MG63 (cell line): ENCODE results near the gene LIF. TPM values are rescaled to one million over a fixed set of nuclear protein-coding genes. Genes with fewer than 3 reads are reported as not detected.

Source experiments
- DNase-seq: peaks from one replicate; pipeline ENCODE4 v3.0.0-alpha.2; 2020
- H3K27me3 ChIP-seq: fragments of 250-450 bp; sonication (Bioruptor Pico); 2 replicates; pipeline ENCODE4 v1.5.1; 2020; ENCODE audit warnings: mild to moderate bottlenecking, moderate library complexity
- H3K36me3 ChIP-seq: fragments of 250-450 bp; sonication (Bioruptor Pico); 2 replicates; pipeline ENCODE4 v1.5.1; 2020; ENCODE audit warnings: mild to moderate bottlenecking, moderate library complexity
- H3K4me3 ChIP-seq: fragments of 250-450 bp; sonication (Bioruptor Pico); 2 replicates; pipeline ENCODE4 v1.5.1; 2020; ENCODE audit warnings: mild to moderate bottlenecking, moderate library complexity
- H3K9me3 ChIP-seq: fragments of 250-450 bp; sonication (Bioruptor Pico); 2 replicates; pipeline ENCODE4 v1.5.1; 2020; ENCODE audit warnings: mild to moderate bottlenecking, moderate library complexity
- total RNA-seq: library from RNA; depleted of rRNA; stranded (reverse); fragments of >200 nt; shearing (Covaris generic); gene quantifications from 2 replicates; pipeline ENCODE4 v1.2.3, GENCODE V29; 2014; ENCODE audit warnings: low replicate concordance; rRNA removed

Gene LIF
- total RNA-seq, 1 experiment from 2014 or later: 13.0 TPM

DNA sequence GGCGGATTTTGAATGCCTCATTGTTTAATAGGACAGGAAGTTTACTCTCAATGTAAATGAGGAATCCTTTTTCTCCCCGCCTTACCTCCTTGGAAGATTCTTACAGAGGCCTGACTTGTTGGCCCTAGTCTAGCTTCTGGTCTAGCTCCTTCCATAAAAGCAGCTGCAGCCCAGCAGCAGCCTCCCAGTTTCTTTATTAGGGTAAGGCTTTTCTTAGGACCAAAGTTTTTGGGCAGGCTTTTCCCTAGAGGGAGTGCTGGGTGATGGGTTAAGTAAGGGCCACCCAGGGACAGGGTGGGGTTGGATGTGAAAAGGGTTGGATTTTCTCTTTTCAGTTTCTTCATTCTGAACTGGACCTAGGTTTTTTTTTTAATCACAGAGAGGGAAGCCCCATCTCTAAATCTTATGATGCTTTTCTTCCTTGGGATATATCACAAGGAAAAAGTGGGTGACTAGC is 49.7 kb downstream of the LIF start:
- no peak for DNase-seq
- H3K4me3 ChIP-seq: no peak overlapping the region
- H3K36me3 ChIP-seq: no peaks in the 10 kb centered on the region
- H3K9me3 ChIP-seq: peaks cover 5% of the 10 kb centered on the region
- no peaks in the 10 kb centered on the region for H3K27me3 ChIP-seq

- Histone ChIP-seq H3K4me3 (no peak overlapping the region), H3K36me3 (no peaks in the 10 kb centered on the region), H3K9me3 (no peaks in the 10 kb centered on the region; the same call in 1 of the 2 replicates), H3K27me3 (no peaks in the 10 kb centered on the region)
- DNase-seq: peak; percentile 94
These were observed 50.2 kb downstream of the LIF start for GRCh38 chr22:30196141-30196879.

- Histone ChIP-seq H3K27me3 (no peaks in the 10 kb centered on the region), H3K4me3 (no peak overlapping the region), H3K36me3 (no peaks in the 10 kb centered on the region), H3K9me3 (no peaks in the 10 kb centered on the region)
- peak; percentile 21 for DNase-seq
These were observed 51.1 kb downstream of the LIF start for GRCh38 chr22:30195245-30196140.

DNA sequence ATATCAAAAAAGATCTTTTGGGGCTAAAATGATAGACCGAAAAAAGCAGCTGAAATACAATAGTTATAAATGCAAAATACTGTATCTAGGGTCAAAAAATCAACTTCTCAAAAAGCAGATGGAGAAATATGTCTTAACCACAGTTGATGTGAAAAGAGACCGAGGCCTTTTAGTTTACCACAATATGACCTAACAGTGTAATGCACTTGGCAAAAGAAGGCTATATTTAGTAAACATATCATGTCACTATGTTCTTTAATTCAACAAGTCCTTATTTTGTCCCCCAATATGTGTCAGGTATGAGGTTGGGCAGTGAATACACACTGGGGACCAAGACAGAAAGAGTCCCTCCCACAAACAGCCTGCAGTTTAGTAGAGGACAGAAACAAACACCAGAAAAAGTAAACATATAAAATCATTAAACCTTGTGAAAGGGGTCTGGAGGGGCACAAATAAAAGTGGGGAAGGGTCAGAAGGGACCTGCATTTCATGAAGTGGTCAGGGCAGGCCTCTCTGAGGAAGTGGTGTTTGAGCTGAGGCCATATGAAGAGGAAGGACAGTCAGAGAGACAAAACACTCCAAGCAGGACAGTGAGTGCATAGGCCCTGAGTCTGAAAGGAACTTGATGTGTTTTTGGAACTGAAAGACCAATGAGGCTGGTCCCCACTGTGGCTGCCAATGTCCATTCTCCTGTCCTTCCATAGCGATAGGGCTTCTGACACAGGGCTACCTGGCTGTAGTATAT is 53.4 kb downstream of the LIF start:
- no peaks in the 10 kb centered on the region for H3K36me3 ChIP-seq
- no peaks in the 10 kb centered on the region for H3K27me3 ChIP-seq
- H3K9me3 ChIP-seq: no peaks in the 10 kb centered on the region
- H3K4me3 ChIP-seq: no peak overlapping the region
- no peak for DNase-seq

- Histone ChIP-seq H3K36me3 (no peaks in the 10 kb centered on the region), H3K4me3 (no peak overlapping the region), H3K27me3 (no peaks in the 10 kb centered on the region), H3K9me3 (no peaks in the 10 kb centered on the region)
- DNase-seq: no peak
These were observed 54.1 kb downstream of the LIF start for GRCh38 chr22:30192427-30192826.

- H3K9me3 ChIP-seq: no peaks in the 10 kb centered on the region
- no peaks in the 10 kb centered on the region for H3K27me3 ChIP-seq
- H3K36me3 ChIP-seq: no peaks in the 10 kb centered on the region
- no peak for DNase-seq
- H3K4me3 ChIP-seq: no peak overlapping the region
These were observed 55.4 kb downstream of the LIF start for GRCh38 chr22:30191040-30191701.

GRCh38 chr22:30190574-30190973 is 56.0 kb downstream of the LIF start:
- no peaks in the 10 kb centered on the region for H3K36me3 ChIP-seq
- H3K9me3 ChIP-seq: no peaks in the 10 kb centered on the region
- H3K27me3 ChIP-seq: no peaks in the 10 kb centered on the region
- no peak for DNase-seq
- H3K4me3 ChIP-seq: no peak overlapping the region

Other genes starting within 250 kb of the LIF start
- gene HORMAD2, start 166.3 kb downstream of the LIF start, total RNA-seq: not detected in 2 replicates
- not detected in 2 replicates for gene OSM, start 20.1 kb upstream of the LIF start, total RNA-seq
- 2.3 and 4.1 TPM in 2 replicates for gene CASTOR1, start 42.7 kb upstream of the LIF start, total RNA-seq
- 17.5 and 25.7 TPM in 2 replicates for gene TBC1D10A, start 80.2 kb upstream of the LIF start, total RNA-seq
- gene SF3A1, start 110.1 kb upstream of the LIF start, total RNA-seq: 6.9 and 19.5 TPM in 2 replicates
- 1.0 and 2.6 TPM in 2 replicates for gene CCDC157, start 110.2 kb upstream of the LIF start, total RNA-seq
- 26.9 and 29.6 TPM in 2 replicates for gene RNF215, start 140.7 kb upstream of the LIF start, total RNA-seq
- gene SEC14L2, start 150.3 kb upstream of the LIF start, total RNA-seq: 16.3 and 30.2 TPM in 2 replicates
- gene MTFP1, start 179.0 kb upstream of the LIF start, total RNA-seq: 25.3 and 35.5 TPM in 2 replicates
- not detected in 2 replicates for gene SEC14L3, start 225.3 kb upstream of the LIF start, total RNA-seq